GM23338 (cell line): ENCODE measurements around the gene HTRA2.

Experiments used
- CREB1 ChIP-seq: fragments of 250-450 bp; sonication (Bioruptor Pico); IDR thresholded peaks from 2 replicates; pipeline ENCODE4 v1.5.0; 2020; ENCODE audit warnings: low read depth, mild to moderate bottlenecking, moderate library complexity
- CTCF ChIP-seq, 2 experiments: fragments of 200-600 bp in 1 of 2; sonication (generic) in 1 of 2; conservative IDR thresholded peaks; 2 replicates each; pipeline versions ENCODE4 v1.5.1 to v1.6.1; 2016 to 2017; ENCODE audit warnings: antibody characterized with exemption in 2 of 2, low read depth in 2 of 2, mild to moderate bottlenecking in 2 of 2, moderate library complexity in 1 of 2
- ETS1 ChIP-seq: IDR thresholded peaks from 2 replicates; pipeline ENCODE4 v1.6.1; 2016; ENCODE audit warnings: antibody characterized with exemption
- EZH2 ChIP-seq: fragments of 200-600 bp; sonication (generic); IDR thresholded peaks from one replicate; pipeline ENCODE4 v1.8.0; 2017; ENCODE audit warnings: antibody characterized with exemption, mild to moderate bottlenecking, low read depth; ENCODE audit not compliant: unreplicated experiment
- EZH2phosphoT487 ChIP-seq: fragments of 200-600 bp; sonication (generic); IDR thresholded peaks from one replicate; pipeline ENCODE4 v1.8.1; 2018; ENCODE audit warnings: antibody characterized with exemption; ENCODE audit not compliant: unreplicated experiment
- POLR2AphosphoS5 ChIP-seq: IDR thresholded peaks from 2 replicates; pipeline ENCODE4 v1.6.1; 2016; ENCODE audit warnings: antibody characterized with exemption, low read depth
- ZNF331 ChIP-seq: fragments of 250-450 bp; sonication (Bioruptor Pico); IDR thresholded peaks from 2 replicates; pipeline ENCODE4 v1.5.0; 2020; ENCODE audit warnings: low read depth, mild to moderate bottlenecking, moderate library complexity
- TF ChIP-seq, protein P1 (sequence below): IDR thresholded peaks from one replicate; pipeline ENCODE4 v1.6.1; 2018; ENCODE audit warnings: antibody characterized with exemption; ENCODE audit not compliant: unreplicated experiment

- TF ChIP-seq CTCF (conservative IDR thresholded peaks at IDR 0.05; ENCODE audit: low read depth in 2 of 2) (no peak), POLR2AphosphoS5 (no peak), EZH2phosphoT487 (no peak), EZH2 (peak; percentile 70), ETS1 (no peak), CREB1 (CRISPR knock-in tag) (no peak), ZNF331 (CRISPR knock-in tag) (no peak)
- TF ChIP-seq, protein P1, sequence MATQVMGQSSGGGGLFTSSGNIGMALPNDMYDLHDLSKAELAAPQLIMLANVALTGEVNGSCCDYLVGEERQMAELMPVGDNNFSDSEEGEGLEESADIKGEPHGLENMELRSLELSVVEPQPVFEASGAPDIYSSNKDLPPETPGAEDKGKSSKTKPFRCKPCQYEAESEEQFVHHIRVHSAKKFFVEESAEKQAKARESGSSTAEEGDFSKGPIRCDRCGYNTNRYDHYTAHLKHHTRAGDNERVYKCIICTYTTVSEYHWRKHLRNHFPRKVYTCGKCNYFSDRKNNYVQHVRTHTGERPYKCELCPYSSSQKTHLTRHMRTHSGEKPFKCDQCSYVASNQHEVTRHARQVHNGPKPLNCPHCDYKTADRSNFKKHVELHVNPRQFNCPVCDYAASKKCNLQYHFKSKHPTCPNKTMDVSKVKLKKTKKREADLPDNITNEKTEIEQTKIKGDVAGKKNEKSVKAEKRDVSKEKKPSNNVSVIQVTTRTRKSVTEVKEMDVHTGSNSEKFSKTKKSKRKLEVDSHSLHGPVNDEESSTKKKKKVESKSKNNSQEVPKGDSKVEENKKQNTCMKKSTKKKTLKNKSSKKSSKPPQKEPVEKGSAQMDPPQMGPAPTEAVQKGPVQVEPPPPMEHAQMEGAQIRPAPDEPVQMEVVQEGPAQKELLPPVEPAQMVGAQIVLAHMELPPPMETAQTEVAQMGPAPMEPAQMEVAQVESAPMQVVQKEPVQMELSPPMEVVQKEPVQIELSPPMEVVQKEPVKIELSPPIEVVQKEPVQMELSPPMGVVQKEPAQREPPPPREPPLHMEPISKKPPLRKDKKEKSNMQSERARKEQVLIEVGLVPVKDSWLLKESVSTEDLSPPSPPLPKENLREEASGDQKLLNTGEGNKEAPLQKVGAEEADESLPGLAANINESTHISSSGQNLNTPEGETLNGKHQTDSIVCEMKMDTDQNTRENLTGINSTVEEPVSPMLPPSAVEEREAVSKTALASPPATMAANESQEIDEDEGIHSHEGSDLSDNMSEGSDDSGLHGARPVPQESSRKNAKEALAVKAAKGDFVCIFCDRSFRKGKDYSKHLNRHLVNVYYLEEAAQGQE = no peak
Observed at GRCh38 chr2:74510272-74510671, 19.5 kb upstream of the HTRA2 start.
